Endothelial cell of umbilical vein (primary cell): Measurements from ENCODE around the gene C1QTNF5. TPM values are rescaled to one million over a fixed set of nuclear protein-coding genes. Genes with fewer than 3 reads are reported as not detected.

Experiments used
- BruUV-seq: library from RNA; stranded (reverse); fragments of 400-500 nt; replicated peaks from 2 replicates; lab custom pipeline; 2021; lab: Mats Ljungman, UMichigan
- CTCF ChIA-PET: fragments of 300-600, 350-600 bp; sonication (Branson Sonifier 250); formaldehyde crosslinking; loops from one replicate; lab custom pipeline; 2021; ENCODE audit warnings: antibody characterized with exemption, inconsistent platforms; lab: Charles Lee
- POLR2A ChIA-PET: fragments of 300-600, 350-600 bp; sonication (Branson Sonifier 250); formaldehyde crosslinking; loops from one replicate; lab custom pipeline; 2021; ENCODE audit warnings: antibody characterized with exemption, inconsistent platforms; lab: Charles Lee
- DNase-seq: peaks from one replicate; pipeline ENCODE4 v3.0.0-alpha.2; 2011; ENCODE audit warnings: low read depth, low spot score
- FAIRE-seq: peaks from 2 replicates; lab custom pipeline; 2011; peaks lifted over from hg19 to GRCh38; lab: Jason Lieb, UNC
- H2AFZ ChIP-seq: 2 replicates; pipeline ENCODE4 v1.6.0; 2012; ENCODE audit warnings: low read depth, low read length, control low read depth, inconsistent platforms
- H3K27ac ChIP-seq: 2 replicates; pipeline ENCODE4 v1.5.1; 2011; ENCODE audit warnings: low read depth, mild to moderate bottlenecking, control low read depth, low read length, moderate library complexity; ENCODE audit not compliant: insufficient read depth
- H3K27me3 ChIP-seq, 2 experiments: 2 replicates each; pipeline versions ENCODE4 v1.6.0 to v1.6.1; 2011; ENCODE audit warnings: low read length in 2 of 2, mixed read lengths in 1 of 2; ENCODE audit not compliant: control insufficient read depth in 2 of 2, insufficient read depth in 2 of 2
- H3K36me3 ChIP-seq, 2 experiments: 2 replicates in 1 of 2; 3 replicates in 1 of 2; pipeline ENCODE4 v1.5.1; 2011; ENCODE audit warnings: low read length in 2 of 2, mild to moderate bottlenecking in 1 of 2, moderate library complexity in 1 of 2; ENCODE audit not compliant: control insufficient read depth in 2 of 2, insufficient read depth in 2 of 2; ENCODE audit errors: extremely low read depth in 1 of 2
- H3K4me1 ChIP-seq: 3 replicates; pipeline ENCODE4 v1.5.1; 2011; ENCODE audit warnings: mild to moderate bottlenecking, low read length; ENCODE audit not compliant: control insufficient read depth, insufficient read depth; ENCODE audit errors: extremely low read depth
- H3K4me2 ChIP-seq: 2 replicates; pipeline ENCODE4 v1.6.1; 2011; ENCODE audit warnings: low read length, control low read depth, mixed read lengths; ENCODE audit not compliant: insufficient read depth
- H3K4me3 ChIP-seq, 3 experiments: fragments of 200-600 bp in 1 of 3; sonication (generic), shearing (Covaris generic) in 1 of 3; replicated peaks in 1 of 3; 2 replicates each; pipeline ENCODE4 v1.5.1; 2011 to 2016; ENCODE audit warnings: control low read depth in 3 of 3, low read length in 3 of 3, mild to moderate bottlenecking in 2 of 3, inconsistent platforms in 1 of 3, low read depth in 1 of 3, moderate library complexity in 1 of 3; ENCODE audit not compliant: insufficient read depth in 1 of 3
- H3K79me2 ChIP-seq: 2 replicates; pipeline ENCODE4 v1.6.0; 2012; ENCODE audit warnings: low read length, inconsistent platforms; ENCODE audit not compliant: control insufficient read depth, insufficient read depth
- H3K9ac ChIP-seq: replicated peaks from 2 replicates; pipeline ENCODE3; 2011; ENCODE audit warnings: low read length, control low read depth; ENCODE audit not compliant: insufficient read depth; ENCODE audit errors: extremely low read depth
- H3K9me1 ChIP-seq: replicated peaks from 3 replicates; pipeline ENCODE4 v1.6.0; 2011; ENCODE audit warnings: mild to moderate bottlenecking, low read length; ENCODE audit not compliant: control insufficient read depth, insufficient read depth; ENCODE audit errors: extremely low read depth
- H3K9me3 ChIP-seq: replicated peaks from 2 replicates; pipeline ENCODE4 v1.5.1; 2012; ENCODE audit warnings: low read length, inconsistent platforms; ENCODE audit not compliant: control insufficient read depth, insufficient read depth
- H4K20me1 ChIP-seq: replicated peaks from 2 replicates; pipeline ENCODE3; 2011; ENCODE audit warnings: mild to moderate bottlenecking, low read length; ENCODE audit not compliant: control insufficient read depth, insufficient read depth; ENCODE audit errors: extremely low read depth
- CTCF ChIP-seq, 2 donors: IDR thresholded peaks; 1 replicate in 1 of 2; 2 replicates in 1 of 2; pipeline ENCODE4 v1.5.1; 2011; ENCODE audit warnings: low read length in 2 of 2, mild to moderate bottlenecking in 2 of 2, moderate library complexity in 2 of 2, control low read depth in 1 of 2, inconsistent platforms in 1 of 2, low read depth in 1 of 2; ENCODE audit not compliant: insufficient read depth in 1 of 2; ENCODE audit errors: extremely low read depth in 1 of 2
- EZH2 ChIP-seq: IDR thresholded peaks from 2 replicates; pipeline ENCODE4 v1.6.1; 2012; ENCODE audit warnings: borderline replicate concordance, low read depth, mild to moderate bottlenecking, moderate library complexity, low read length, inconsistent platforms; ENCODE audit not compliant: severe bottlenecking
- FOS ChIP-seq: IDR thresholded peaks from 2 replicates; pipeline ENCODE4 v1.6.1; 2011; ENCODE audit warnings: mild to moderate bottlenecking, low read length, moderate library complexity, borderline replicate concordance; ENCODE audit not compliant: insufficient read depth
- GATA2 ChIP-seq: IDR thresholded peaks from 2 replicates; pipeline ENCODE4 v1.7.0; 2011; ENCODE audit warnings: low read depth, mild to moderate bottlenecking, moderate library complexity, mixed read lengths, low read length; ENCODE audit not compliant: insufficient read length, insufficient read depth
- JUN ChIP-seq: IDR thresholded peaks from 2 replicates; pipeline ENCODE4 v1.6.1; 2011; ENCODE audit warnings: borderline replicate concordance, low read depth; ENCODE audit not compliant: insufficient read length, insufficient read depth
- MAX ChIP-seq: IDR thresholded peaks from 2 replicates; pipeline ENCODE4 v1.6.1; 2011; ENCODE audit not compliant: insufficient read depth, insufficient read length
- MYC ChIP-seq: IDR thresholded peaks from one replicate; pipeline ENCODE4 v1.6.1; 2011; ENCODE audit warnings: mild to moderate bottlenecking, low read depth, low read length
- POLR2A ChIP-seq: IDR thresholded peaks from 2 replicates; pipeline ENCODE4 v1.6.1; 2012; ENCODE audit warnings: low read depth, mild to moderate bottlenecking, control low read depth, low read length
- POLR2AphosphoS5 ChIP-seq: IDR thresholded peaks from 2 replicates; pipeline ENCODE4 v1.6.1; 2012; ENCODE audit warnings: low read depth, mild to moderate bottlenecking, control low read depth, low read length, moderate library complexity; ENCODE audit not compliant: insufficient read depth
- dilution Hi-C: fragments of 300-500 bp; cut with MboI; formaldehyde crosslinking; loops from one replicate; pipeline ENCODE4 v1.15.0; 2019; ENCODE audit warnings: low sequenced_read_pairs; ENCODE audit not compliant: extremely low pct_ligation_motif_present
- intact Hi-C: fragments of 100-400 bp; cut with micrococcal nuclease; formaldehyde crosslinking; loops from one replicate; pipeline ENCODE4 v1.10.0; 2022
- polyA plus RNA-seq, 4 experiments: library from polyadenylated mRNA; depleted of rRNA in 3 of 4; stranded (reverse) in 3 of 4; unstranded in 1 of 4; fragments of >200 nt; gene quantifications; 2 replicates each; pipeline versions ENCODE4 v1.2.1 to v1.2.3, GENCODE V29; 2011 to 2012; ENCODE audit warnings: missing spikeins in 1 of 4
- total RNA-seq: library from RNA; stranded (reverse); gene quantifications from 2 replicates; pipeline ENCODE4 v1.2.3, GENCODE V29; 2021

The C1QTNF5 gene
- total and polyA plus RNA-seq, 2 donors (not counting 3 experiments of a cell fraction or from before 2014, with no cell fraction given) = 126 to 201 TPM

- Histone ChIP-seq H4K20me1 (no peaks in the 10 kb centered on the region), H3K79me2 (peaks cover 23% of the 10 kb centered on the region), H3K4me2 (peak overlapping the region; percentile 64), H3K4me1 (peaks cover 40% of the 10 kb centered on the region), H3K27me3 (no peaks in the 10 kb centered on the region), H2AFZ (no peak overlapping the region), H3K27ac (no peak overlapping the region), H3K9ac (peak overlapping the region; percentile 75), H3K9me1 (no peaks in the 10 kb centered on the region), H3K9me3 (no peaks in the 10 kb centered on the region), H3K36me3 (peaks cover 0 to 2% of the 10 kb centered on the region in 2 experiments), H3K4me3 (peak overlapping the region in 2 of 3 experiments; percentile 41 to 90)
- ChIA-PET POLR2A (interaction anchor here (0.8 to 2.3 kb wide), 4 partner anchors 22 to 245 kb away, joined by 3 to 18 read pairs (median 14); partner anchors contain the start of gene MCAM), CTCF (interaction anchor here (0.6 to 6.3 kb wide), 37 partner anchors 12 to 390 kb away, joined by 3 to 301 read pairs (median 6); partner anchors contain the start of genes CBL, CENATAC, DPAGT1 and HINFP)
- intact Hi-C loops (loop anchor here (1.0 to 2.0 kb wide), 5 partner anchors 18 to 274 kb away; partner anchors contain the start of gene CBL), dilution Hi-C loops (no loop called here)
- BruUV-seq = TSS peak; percentile 75
- TF ChIP-seq EZH2 (no peak), POLR2A (no peak), MAX (no peak), GATA2 (no peak), CTCF (IDR thresholded peaks at IDR 0.05; ENCODE audit: extremely low read depth in 1 of 2, insufficient read depth in 1 of 2, low read depth in 1 of 2, low read length in 2 of 2) (no peak), JUN (no peak), MYC (no peak), POLR2AphosphoS5 (no peak), FOS (no peak)
- DNase-seq (peak; percentile 49), FAIRE-seq (peak; percentile 47)
These were observed 1.6 kb downstream of the C1QTNF5 start for GRCh38 chr11:119338965-119339588.
